Right cardiac atrium (tissue), 5 donors: ENCODE data around the gene SRGAP2C. TPM values are rescaled to one million over a fixed set of nuclear protein-coding genes. Genes with fewer than 3 reads are reported as not detected.
"Not testable (repeated sequence)": the region's sequence is repeated elsewhere in the genome, so short reads cannot be mapped to it uniquely, and the experiment has no call there.

Source experiments
- ATAC-seq, 2 donors: fragments of 200-7000 bp; cut with Tn5 transposase; one replicate each; pipeline versions ENCODE4 v1.8.0 to v1.9.1; 2020; ENCODE audit warnings: moderate library complexity in 2 of 2, mild to moderate bottlenecking in 1 of 2
- DNase-seq, 3 donors: peaks; one replicate each; pipeline ENCODE4 v3.0.0-alpha.2; 2020
- H3K27ac ChIP-seq: one replicate; pipeline ENCODE4 v1.5.1; 2013; ENCODE audit warnings: mild to moderate bottlenecking, low read length, control low read depth, moderate library complexity
- H3K27me3 ChIP-seq: one replicate; pipeline ENCODE4 v1.6.1; 2013; ENCODE audit not compliant: control insufficient read depth, insufficient read depth
- H3K4me1 ChIP-seq: one replicate; pipeline ENCODE4 v1.6.1; 2013; ENCODE audit warnings: low read length; ENCODE audit not compliant: control insufficient read depth, insufficient read depth
- H3K4me3 ChIP-seq: one replicate; pipeline ENCODE4 v1.5.1; 2013; ENCODE audit warnings: low read length, control low read depth
- H3K9me3 ChIP-seq: one replicate; pipeline ENCODE4 v1.6.1; 2013; ENCODE audit warnings: low read length; ENCODE audit not compliant: control insufficient read depth
- WGBS: extraction: QIAGEN DNeasy Blood & Tissue Kit; methylation state at CpG from one replicate; pipeline ENCODE4 v1.1.7; 2013; 5-methylcytosine and 5-hydroxymethylcytosine counted together
- intact Hi-C, 4 donors: fragments of 100-400 bp; cut with DNase I; formaldehyde crosslinking; loops; one replicate each; pipeline versions ENCODE4 v1.11.0 to v1.14.0; 2022 to 2023
- polyA plus RNA-seq: library from polyadenylated mRNA; stranded (reverse); fragments of 200-250 nt; gene quantifications from one replicate; pipeline ENCODE4 v1.2.3, GENCODE V29; 2013
- total RNA-seq, 4 donors: library from RNA; stranded (reverse); fragmentation: NEBNext Ultra II Directional; extraction: Animal tissue kit (Norgen Biotek cat#: 25700); gene quantifications; one replicate each; pipeline ENCODE4 v1.2.1, GENCODE V29; 2021
- donor health status: healthy with polysubstance abuse.
- donor health status: DM: no; HTN: yes; CAD: no.
- donor health status: DM: no; HTN: no; CAD: no.
- donor health status: DM: no; HTN: yes; CAD: no; lungs with severe emphysema.
- donor health status: DM: yes; HTN: yes; CAD: no.

Gene SRGAP2C
- total and polyA plus RNA-seq, 5 donors = 6.2 to 28.8 (median 23.6) TPM

DNA sequence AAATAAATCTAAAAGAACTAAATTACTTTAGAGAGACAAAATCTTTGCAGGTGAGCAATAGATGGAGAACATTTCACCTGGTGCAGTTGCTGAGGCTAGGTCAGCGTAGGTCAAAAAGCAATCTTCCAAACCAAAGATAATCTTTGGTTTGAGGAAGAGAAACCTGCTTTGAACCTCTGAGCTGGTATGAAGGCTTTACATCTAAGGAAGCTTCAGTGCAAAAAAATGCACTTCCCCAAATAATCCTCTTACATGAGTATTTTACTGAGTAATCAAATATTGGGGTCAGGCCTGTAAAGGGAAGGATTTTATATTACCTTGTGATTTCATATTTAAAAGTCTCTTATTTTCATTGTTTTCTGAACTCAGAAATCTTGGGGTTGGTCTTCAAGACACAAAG lies 223.6 kb downstream of the SRGAP2C start:
- 94% methylated on average over 1 of the region's 1 CpG for WGBS
- no peak for DNase-seq
- H3K27ac ChIP-seq = no peak overlapping the region
- H3K9me3 ChIP-seq = no peaks in the 10 kb centered on the region
- no peak for ATAC-seq
- no peak overlapping the region for H3K4me3 ChIP-seq
- no peaks in the 10 kb centered on the region for H3K27me3 ChIP-seq
- intact Hi-C loops = no loop called here
- no peaks in the 10 kb centered on the region for H3K4me1 ChIP-seq

DNA sequence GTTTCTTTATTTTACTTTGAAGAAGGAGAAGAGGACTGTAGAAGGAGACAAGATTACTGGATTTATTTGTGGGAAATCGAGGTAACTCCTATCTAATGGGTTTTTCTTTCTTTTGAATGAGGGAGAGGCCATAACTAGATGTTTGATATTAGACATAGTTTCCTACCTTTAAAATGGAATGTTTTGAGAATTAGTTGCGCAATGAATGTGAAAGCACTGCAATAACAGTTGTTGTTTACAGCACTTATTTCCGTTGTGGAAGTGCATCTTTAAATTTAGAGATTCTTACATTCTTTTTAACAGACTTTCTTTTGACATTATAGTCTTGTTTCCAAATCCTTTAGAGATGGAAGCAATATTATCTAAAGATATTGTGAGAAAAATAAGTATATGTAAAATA lies 229.0 kb downstream of the SRGAP2C start:
- H3K9me3 ChIP-seq = no peaks in the 10 kb centered on the region
- intact Hi-C loops = no loop called here
- ATAC-seq (no peak), DNase-seq (no peak)
- no peaks in the 10 kb centered on the region for H3K4me1 ChIP-seq
- WGBS = 85% methylated on average over 3 of the region's 3 CpGs
- H3K4me3 ChIP-seq = no peak overlapping the region
- no peak overlapping the region for H3K27ac ChIP-seq
- no peaks in the 10 kb centered on the region for H3K27me3 ChIP-seq

- 41% methylated on average over 2 of the region's 2 CpGs for WGBS
- H3K4me3 ChIP-seq = no peak overlapping the region
Measured at GRCh38 chr1:121414905-121415304, 230.1 kb downstream of the SRGAP2C start.

DNA sequence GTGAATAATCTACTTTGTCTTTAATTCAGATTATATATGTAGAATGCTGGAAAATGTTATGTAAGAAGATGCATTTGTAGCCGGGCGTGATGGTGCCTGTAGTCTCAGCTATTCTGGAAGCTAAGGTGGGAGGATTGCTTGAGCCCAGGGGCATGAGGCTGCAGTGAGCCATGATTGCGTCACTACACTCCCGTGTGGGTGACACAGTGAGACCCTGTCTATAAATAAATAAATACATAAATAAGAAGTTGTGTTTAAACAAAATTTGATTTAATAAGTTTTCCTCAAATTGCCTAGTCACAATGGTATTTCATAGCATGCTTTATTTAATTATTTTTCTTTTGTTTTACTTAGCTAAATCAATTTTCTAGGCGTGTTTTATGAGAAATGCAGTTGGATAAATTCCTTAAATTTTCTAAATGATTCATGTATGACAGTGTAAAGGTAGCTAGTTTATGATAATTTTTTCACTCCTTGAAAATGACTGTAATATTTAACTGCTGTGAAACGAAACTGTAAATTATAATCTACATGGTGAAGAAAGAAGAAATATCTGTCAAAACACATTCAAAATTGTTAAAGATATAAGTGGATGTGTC lies 232.6 kb downstream of the SRGAP2C start:
- Histone ChIP-seq H3K27ac (no peak overlapping the region), H3K4me3 (no peak overlapping the region), H3K9me3 (no peaks in the 10 kb centered on the region), H3K4me1 (no peaks in the 10 kb centered on the region), H3K27me3 (no peaks in the 10 kb centered on the region)
- DNase-seq (no peak), ATAC-seq (no peak)
- WGBS = 88% methylated on average over 6 of the region's 6 CpGs
- intact Hi-C loops = no loop called here

More at GRCh38 chr1:121414905-121415304, 230.1 kb downstream of the SRGAP2C start:
- Histone ChIP-seq H3K27ac (no peak overlapping the region), H3K9me3 (no peaks in the 10 kb centered on the region), H3K27me3 (no peaks in the 10 kb centered on the region), H3K4me1 (no peaks in the 10 kb centered on the region)
- ATAC-seq = peak; percentile 97 to 98
- intact Hi-C loops = no loop called here
- DNase-seq = peak; percentile 51 to 77 (median 67)

DNA sequence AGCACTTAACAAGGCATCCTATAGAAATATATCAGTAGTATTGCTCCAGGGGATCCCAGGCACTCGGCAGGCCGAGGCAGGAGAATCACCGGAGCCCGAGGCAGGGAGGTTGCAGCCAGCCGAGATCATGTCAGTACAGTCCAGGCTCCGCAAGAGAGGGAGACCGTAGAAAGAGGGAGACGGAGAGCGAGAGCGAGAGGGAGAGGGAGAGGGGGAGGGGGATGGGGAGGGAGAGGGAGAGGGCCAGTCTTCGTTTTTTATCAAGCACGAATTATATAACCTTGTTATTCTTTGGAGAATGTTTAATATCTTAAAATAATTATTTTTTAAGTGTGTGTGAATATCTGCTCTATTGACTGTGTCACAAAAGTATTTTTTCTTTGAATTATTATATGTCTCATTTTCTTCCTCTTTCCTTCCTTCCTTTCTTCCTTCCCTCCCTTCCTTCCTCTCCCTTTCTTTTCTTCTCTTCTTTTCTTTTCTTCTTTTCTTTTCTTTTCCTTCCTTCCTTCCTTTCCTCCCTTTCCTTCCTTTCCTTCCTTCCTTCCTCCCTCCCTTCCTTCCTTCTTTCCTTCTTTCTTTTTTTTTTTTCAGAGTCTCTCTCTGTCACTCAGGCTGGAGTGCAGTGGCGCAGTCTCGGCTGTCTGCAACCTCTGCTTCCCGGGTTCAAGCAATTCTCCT lies 233.7 kb downstream of the SRGAP2C start:
- 34% methylated on average over 15 of the region's 15 CpGs for WGBS
- ATAC-seq = peak in 1 of 2 donors; percentile 51

GRCh38 chr1:121419050-121419615 lies 234.4 kb downstream of the SRGAP2C start:
- 90% methylated on average over 4 of the region's 4 CpGs for WGBS
- intact Hi-C loops, H3K4me1 ChIP-seq, H3K27ac ChIP-seq, H3K4me3 ChIP-seq, H3K27me3 ChIP-seq, ATAC-seq, H3K9me3 ChIP-seq, DNase-seq: not testable (repeated sequence)

More for the DNA sequence above, 233.7 kb downstream of the SRGAP2C start:
- intact Hi-C loops = no loop called here
- H3K27ac ChIP-seq = no peak overlapping the region
- no peaks in the 10 kb centered on the region for H3K9me3 ChIP-seq
- H3K27me3 ChIP-seq = no peaks in the 10 kb centered on the region
- no peaks in the 10 kb centered on the region for H3K4me1 ChIP-seq
- no peak overlapping the region for H3K4me3 ChIP-seq
- no peak for DNase-seq

DNA sequence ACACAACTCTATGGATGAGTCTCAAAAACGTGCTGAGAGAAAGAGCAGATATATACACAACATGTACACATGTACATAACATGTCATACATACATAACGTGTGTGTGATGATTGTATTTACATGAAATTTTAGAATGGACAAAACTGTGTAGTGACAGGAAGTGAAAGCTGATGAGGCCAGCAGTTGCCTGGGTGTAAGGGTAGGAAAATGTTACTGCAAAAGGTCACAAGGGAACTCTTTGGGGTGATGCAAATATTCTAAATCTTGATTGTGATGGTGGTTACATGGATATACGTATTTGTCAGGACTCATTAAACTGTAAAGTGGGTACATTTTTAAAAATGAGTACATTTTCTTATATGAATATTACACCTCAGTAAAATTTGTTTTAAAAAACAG lies 236.7 kb downstream of the SRGAP2C start:
- 71% methylated on average over 3 of the region's 3 CpGs for WGBS
- not testable (repeated sequence) for ATAC-seq, H3K27me3 ChIP-seq

GRCh38 chr1:121423956-121424355 lies 239.2 kb downstream of the SRGAP2C start:
- H3K9me3 ChIP-seq, H3K27me3 ChIP-seq, DNase-seq, H3K4me3 ChIP-seq, intact Hi-C loops, H3K4me1 ChIP-seq, H3K27ac ChIP-seq: not testable (repeated sequence)
- ATAC-seq = peak; percentile 31 to 44
- WGBS = 72% methylated on average over 2 of the region's 2 CpGs

More for the DNA sequence above, 236.7 kb downstream of the SRGAP2C start:
- DNase-seq, H3K4me1 ChIP-seq, H3K27ac ChIP-seq, H3K4me3 ChIP-seq, intact Hi-C loops, H3K9me3 ChIP-seq: not testable (repeated sequence)

DNA sequence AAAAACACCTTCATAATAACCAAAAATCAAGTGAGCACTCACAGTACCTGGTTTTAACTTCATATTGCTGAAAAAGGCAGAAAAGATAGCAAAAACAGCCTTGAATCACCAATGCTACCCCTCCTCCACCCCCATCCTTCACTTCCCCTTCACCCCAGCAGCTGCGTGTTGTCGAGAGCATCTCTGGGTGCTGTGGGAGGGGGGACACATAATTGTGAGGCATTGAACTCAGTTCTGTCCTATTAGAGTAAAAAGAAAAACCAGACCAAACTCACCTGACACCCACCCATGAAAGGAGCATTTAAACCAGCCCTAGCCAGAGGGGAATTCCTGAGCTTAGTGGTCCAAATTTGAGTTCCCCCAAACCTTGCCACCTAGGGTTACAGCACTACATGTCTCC lies 248.7 kb downstream of the SRGAP2C start:
- H3K27me3 ChIP-seq, DNase-seq, H3K4me1 ChIP-seq, H3K27ac ChIP-seq, H3K9me3 ChIP-seq, ATAC-seq, intact Hi-C loops, H3K4me3 ChIP-seq: not testable (repeated sequence)
- WGBS = 88% methylated on average over 2 of the region's 2 CpGs

- H3K4me3 ChIP-seq, H3K9me3 ChIP-seq, H3K27ac ChIP-seq, DNase-seq, intact Hi-C loops, H3K27me3 ChIP-seq, H3K4me1 ChIP-seq, ATAC-seq: not testable (repeated sequence)
- 84% methylated on average over 3 of the region's 3 CpGs for WGBS
Measured at GRCh38 chr1:121438862-121439261, 254.1 kb downstream of the SRGAP2C start.

GRCh38 chr1:121440993-121441392 lies 256.2 kb downstream of the SRGAP2C start:
- intact Hi-C loops = no loop called here
- DNase-seq (no peak), ATAC-seq (no peak)
- Histone ChIP-seq H3K9me3 (no peaks in the 10 kb centered on the region), H3K4me3 (no peak overlapping the region), H3K4me1 (no peaks in the 10 kb centered on the region), H3K27ac (no peak overlapping the region), H3K27me3 (no peaks in the 10 kb centered on the region)
- WGBS = 93% methylated on average over 4 of the region's 4 CpGs
